DND-41 (cell line): ENCODE results near the gene GNG12.

Source experiments
- ATAC-seq: fragments of 200-7000 bp; cut with Tn5 transposase; 3 replicates; pipeline ENCODE4 v1.9.1; 2021; ENCODE audit warnings: low read depth; ENCODE audit not compliant: insufficient read depth
- DNase-seq: peaks from one replicate; pipeline ENCODE4 v3.0.0-alpha.2; 2020
- H2AFZ ChIP-seq: 2 replicates; pipeline ENCODE4 v1.6.0; 2012; ENCODE audit warnings: low read depth, low read length
- H3K27ac ChIP-seq: 2 replicates; pipeline ENCODE4 v1.5.1; 2012; ENCODE audit warnings: low read length, inconsistent platforms
- H3K27me3 ChIP-seq: fragments of 200-600 bp; sonication (generic); 2 replicates; pipeline ENCODE4 v1.6.0; 2012; ENCODE audit warnings: low read length, mild to moderate bottlenecking, inconsistent platforms; ENCODE audit not compliant: insufficient read depth, poor library complexity
- H3K36me3 ChIP-seq: 2 replicates; pipeline ENCODE4 v1.5.1; 2012; ENCODE audit warnings: low read length, inconsistent platforms; ENCODE audit not compliant: insufficient read depth
- H3K4me1 ChIP-seq: 2 replicates; pipeline ENCODE4 v1.5.1; 2012; ENCODE audit warnings: mild to moderate bottlenecking, low read length; ENCODE audit not compliant: insufficient read depth
- H3K4me2 ChIP-seq: 2 replicates; pipeline ENCODE4 v1.6.0; 2012; ENCODE audit warnings: mild to moderate bottlenecking, moderate library complexity, low read length, inconsistent platforms; ENCODE audit not compliant: insufficient read depth
- H3K4me3 ChIP-seq, 2 experiments: fragments of 200-600 bp in 1 of 2; shearing (Covaris generic) in 1 of 2; 2 replicates each; pipeline ENCODE4 v1.5.1; 2012 to 2016; ENCODE audit warnings: inconsistent platforms in 2 of 2, low read length in 2 of 2, mild to moderate bottlenecking in 2 of 2, low read depth in 1 of 2, moderate library complexity in 1 of 2
- H3K79me2 ChIP-seq: 2 replicates; pipeline ENCODE4 v1.6.0; 2012; ENCODE audit warnings: low read length, inconsistent platforms; ENCODE audit not compliant: insufficient read depth
- H3K9ac ChIP-seq: 2 replicates; pipeline ENCODE4 v1.6.0; 2012; ENCODE audit warnings: low read depth, mild to moderate bottlenecking, inconsistent platforms, low read length, moderate library complexity
- H3K9me3 ChIP-seq: 2 replicates; pipeline ENCODE4 v1.5.1; 2012; ENCODE audit warnings: low read length, moderate library complexity, mild to moderate bottlenecking, inconsistent platforms; ENCODE audit not compliant: insufficient read depth, severe bottlenecking
- H4K20me1 ChIP-seq: 2 replicates; pipeline ENCODE4 v1.6.0; 2012; ENCODE audit warnings: low read length; ENCODE audit not compliant: insufficient read depth
- CTCF ChIP-seq: IDR thresholded peaks from 2 replicates; pipeline ENCODE4 v1.5.1; 2012; ENCODE audit warnings: borderline replicate concordance, low read length, moderate library complexity, mild to moderate bottlenecking; ENCODE audit not compliant: poor library complexity, severe bottlenecking; ENCODE audit errors: extremely low read depth
- EZH2 ChIP-seq: IDR thresholded peaks from 3 replicates; pipeline ENCODE4 v1.6.1; 2012; ENCODE audit warnings: borderline replicate concordance, low read depth, mild to moderate bottlenecking, moderate library complexity, low read length, inconsistent platforms; ENCODE audit not compliant: severe bottlenecking

The GNG12 gene

DNA sequence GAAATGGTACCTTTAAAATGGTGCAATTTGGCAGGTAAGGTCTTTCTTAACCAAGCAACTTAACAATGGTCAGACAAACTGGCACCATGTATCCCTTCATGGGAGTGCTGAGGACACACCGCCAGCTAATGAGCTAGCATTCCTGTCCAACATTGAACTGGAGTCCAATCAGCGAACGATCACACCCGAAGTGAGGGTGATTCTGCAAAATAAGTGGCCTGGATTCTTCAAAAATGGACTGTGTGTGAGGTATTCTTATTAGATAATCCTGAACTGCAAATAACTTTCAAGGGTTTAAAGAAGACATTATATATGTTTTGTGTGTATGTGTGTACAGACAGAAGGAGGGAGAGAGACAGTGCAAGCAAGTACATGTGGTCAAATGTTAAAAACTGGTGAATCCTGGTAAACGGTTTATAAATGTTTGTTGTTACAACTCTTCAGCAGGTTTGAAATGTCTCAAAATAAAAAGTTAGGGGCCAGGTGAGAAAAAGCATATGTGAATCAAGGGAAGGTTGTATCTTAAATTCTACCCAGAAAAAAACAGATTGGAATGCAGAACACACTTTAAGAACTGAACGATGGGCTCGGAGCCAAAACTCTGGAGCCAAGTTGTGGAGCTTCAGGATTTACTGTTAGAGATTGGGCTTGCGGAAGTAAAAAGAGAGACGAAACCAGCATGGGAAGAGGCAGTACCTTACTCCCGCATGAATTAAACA is 127.4 kb downstream of the GNG12 start:
- no peaks in the 10 kb centered on the region for H3K36me3 ChIP-seq
- no peaks in the 10 kb centered on the region for H3K9me3 ChIP-seq
- DNase-seq (no peak), ATAC-seq (no peak)
- no peak overlapping the region for H2AFZ ChIP-seq
- H3K4me2 ChIP-seq, result no peak overlapping the region
- no peak overlapping the region for H3K9ac ChIP-seq
- no peaks in the 10 kb centered on the region for H3K27me3 ChIP-seq
- no peaks in the 10 kb centered on the region for H4K20me1 ChIP-seq
- TF ChIP-seq CTCF (no peak), EZH2 (no peak)
- peaks cover 8% of the 10 kb centered on the region for H3K4me1 ChIP-seq
- no peaks in the 10 kb centered on the region for H3K79me2 ChIP-seq
- H3K4me3 ChIP-seq, result no peak overlapping the region
- no peak overlapping the region for H3K27ac ChIP-seq

- no peak overlapping the region for H2AFZ ChIP-seq
- H3K9me3 ChIP-seq, result no peaks in the 10 kb centered on the region
- no peaks in the 10 kb centered on the region for H3K79me2 ChIP-seq
- H4K20me1 ChIP-seq, result no peaks in the 10 kb centered on the region
- no peaks in the 10 kb centered on the region for H3K36me3 ChIP-seq
- DNase-seq (no peak), ATAC-seq (no peak)
- H3K27ac ChIP-seq, result no peak overlapping the region
- no peak overlapping the region for H3K4me2 ChIP-seq
- H3K4me1 ChIP-seq, result no peaks in the 10 kb centered on the region
- H3K27me3 ChIP-seq, result no peaks in the 10 kb centered on the region
- H3K9ac ChIP-seq, result no peak overlapping the region
- TF ChIP-seq CTCF (no peak), EZH2 (no peak)
- no peak overlapping the region for H3K4me3 ChIP-seq
These were observed 128.9 kb downstream of the GNG12 start for GRCh38 chr1:67704351-67704750.

- H3K36me3 ChIP-seq, result no peaks in the 10 kb centered on the region
- no peak for DNase-seq
- no peak overlapping the region for H3K9ac ChIP-seq
- no peaks in the 10 kb centered on the region for H3K27me3 ChIP-seq
- no peak for ATAC-seq
- no peak for TF ChIP-seq EZH2
- no peak for TF ChIP-seq CTCF
- no peak overlapping the region for H3K4me3 ChIP-seq
- no peak overlapping the region for H3K4me2 ChIP-seq
- no peaks in the 10 kb centered on the region for H3K4me1 ChIP-seq
- H4K20me1 ChIP-seq, result no peaks in the 10 kb centered on the region
- H3K27ac ChIP-seq, result no peak overlapping the region
- no peak overlapping the region for H2AFZ ChIP-seq
- no peaks in the 10 kb centered on the region for H3K79me2 ChIP-seq
- no peaks in the 10 kb centered on the region for H3K9me3 ChIP-seq
These were observed 131.4 kb downstream of the GNG12 start for GRCh38 chr1:67701876-67702275.
